Skin epidermis (tissue), 12 donors: ENCODE measurements around the gene KRCC1.
"Not testable (repeated sequence)": the region's sequence is repeated elsewhere in the genome, so short reads cannot be mapped to it uniquely, and the experiment has no call there.

ENCODE experiments used
- H3K27ac ChIP-seq, 21 experiments: fragments of 200-600 bp; sonication (generic) in 11 of 21; one replicate each; pipeline ENCODE4 v1.5.0; 2020; ENCODE audit warnings: mild to moderate bottlenecking in 3 of 21, inconsistent platforms in 2 of 21, moderate library complexity in 2 of 21
- H3K4me3 ChIP-seq, 7 experiments: fragments of 200-600 bp; sonication (generic) in 2 of 7; one replicate each; pipeline ENCODE4 v1.5.0; 2020; ENCODE audit warnings: inconsistent platforms in 2 of 7, mild to moderate bottlenecking in 2 of 7, moderate library complexity in 1 of 7

Gene KRCC1

GRCh38 chr2:88051792-88052191 lies 3.8 kb downstream of the KRCC1 start:
- no peak overlapping the region for H3K27ac ChIP-seq

GRCh38 chr2:88049622-88050021 lies 6.0 kb downstream of the KRCC1 start:
- Histone ChIP-seq H3K4me3 (no peak overlapping the region), H3K27ac (no peak overlapping the region)

More at GRCh38 chr2:88051792-88052191, 3.8 kb downstream of the KRCC1 start:
- H3K4me3 ChIP-seq, result no peak overlapping the region

GRCh38 chr2:88048541-88048940 lies 7.0 kb downstream of the KRCC1 start:
- Histone ChIP-seq H3K27ac (no peak overlapping the region), H3K4me3 (no peak overlapping the region)

GRCh38 chr2:88045561-88045960 lies 10.0 kb downstream of the KRCC1 start:
- H3K27ac ChIP-seq, result not testable (repeated sequence)

GRCh38 chr2:88042476-88042875 lies 13.1 kb downstream of the KRCC1 start:
- no peak overlapping the region for H3K4me3 ChIP-seq
- no peak overlapping the region for H3K27ac ChIP-seq

More at GRCh38 chr2:88045561-88045960, 10.0 kb downstream of the KRCC1 start:
- H3K4me3 ChIP-seq, result not testable (repeated sequence)

GRCh38 chr2:88038263-88039105 lies 17.1 kb downstream of the KRCC1 start:
- H3K27ac ChIP-seq, result peak overlapping the region in 1 of 21 experiments; percentile 7
- H3K4me3 ChIP-seq, result no peak overlapping the region

GRCh38 chr2:88036606-88037005 lies 19.0 kb downstream of the KRCC1 start:
- Histone ChIP-seq H3K27ac (no peak overlapping the region), H3K4me3 (no peak overlapping the region)

GRCh38 chr2:88036182-88036581 lies 19.4 kb downstream of the KRCC1 start:
- Histone ChIP-seq H3K4me3 (no peak overlapping the region), H3K27ac (no peak overlapping the region)

GRCh38 chr2:88032070-88032702 lies 23.4 kb downstream of the KRCC1 start:
- Histone ChIP-seq H3K4me3 (no peak overlapping the region), H3K27ac (no peak overlapping the region)

GRCh38 chr2:88028931-88029330 lies 26.7 kb downstream of the KRCC1 start:
- no peak overlapping the region for H3K27ac ChIP-seq

GRCh38 chr2:88027697-88028389 lies 27.7 kb downstream of the KRCC1 start:
- H3K27ac ChIP-seq, result no peak overlapping the region

More at GRCh38 chr2:88028931-88029330, 26.7 kb downstream of the KRCC1 start:
- H3K4me3 ChIP-seq, result no peak overlapping the region

GRCh38 chr2:88024509-88024908 lies 31.1 kb downstream of the KRCC1 start:
- Histone ChIP-seq H3K27ac (no peak overlapping the region), H3K4me3 (no peak overlapping the region)

More at GRCh38 chr2:88027697-88028389, 27.7 kb downstream of the KRCC1 start:
- H3K4me3 ChIP-seq, result no peak overlapping the region

- Histone ChIP-seq H3K27ac (no peak overlapping the region), H3K4me3 (no peak overlapping the region)
These were observed 33.0 kb downstream of the KRCC1 start for GRCh38 chr2:88022669-88022921.

- no peak overlapping the region for H3K27ac ChIP-seq
- no peak overlapping the region for H3K4me3 ChIP-seq
These were observed 35.6 kb downstream of the KRCC1 start for GRCh38 chr2:88019985-88020384.

- Histone ChIP-seq H3K27ac (no peak overlapping the region), H3K4me3 (no peak overlapping the region)
These were observed 36.7 kb downstream of the KRCC1 start for GRCh38 chr2:88018909-88019308.

- H3K27ac ChIP-seq, H3K4me3 ChIP-seq: not testable (repeated sequence)
These were observed 37.3 kb downstream of the KRCC1 start for GRCh38 chr2:88018077-88018805.

GRCh38 chr2:88017780-88018038 lies 37.9 kb downstream of the KRCC1 start:
- H3K27ac ChIP-seq, result peak overlapping the region in 2 of 21 experiments; percentile 85
- peak overlapping the region in 1 of 7 experiments; percentile 61 for H3K4me3 ChIP-seq

GRCh38 chr2:88016960-88017779 lies 38.4 kb downstream of the KRCC1 start:
- Histone ChIP-seq H3K4me3 (peak overlapping the region; percentile 32 to 66 (median 47)), H3K27ac (peak overlapping the region in 20 of 21 experiments; percentile 42 to 95 (median 86))
